ENCODE measurements around the gene C20orf173. TPM values are rescaled to one million over a fixed set of nuclear protein-coding genes. Genes with fewer than 3 reads are reported as not detected.
"Not testable (repeated sequence)": the region's sequence is repeated elsewhere in the genome, so short reads cannot be mapped to it uniquely, and the experiment has no call there.

C20orf173 gene
- polyA plus RNA-seq, 4 donors = not detected

GRCh38 chr20:35558451-35558850 lies 29.0 kb upstream of the C20orf173 start:
- DNase-seq = no peak
- Histone ChIP-seq H3K9me3 (ENCODE audit: control insufficient read depth in 2 of 2, insufficient read depth in 1 of 2, low read depth in 1 of 2, low read length in 1 of 2) (no peaks in the 10 kb centered on the region), H3K36me3 (ENCODE audit: control insufficient read depth in 3 of 3, insufficient read depth in 2 of 3, low read depth in 1 of 3, low read length in 3 of 3) (peaks cover 16 to 62% (median 18%) of the 10 kb centered on the region in 3 donors), H3K4me3 (ENCODE audit: low read depth in 1 of 3, low read length in 3 of 3) (no peak overlapping the region), H3K4me1 (ENCODE audit: control insufficient read depth in 3 of 3, insufficient read depth in 2 of 3, low read depth in 1 of 3, low read length in 2 of 3) (peaks cover 0 to 17% (median 0%) of the 10 kb centered on the region in 3 donors), H3K27me3 (ENCODE audit: control insufficient read depth in 3 of 3, insufficient read depth in 3 of 3, low read length in 3 of 3) (no peaks in the 10 kb centered on the region), H3K27ac (ENCODE audit: low read depth in 1 of 3, low read length in 2 of 3) (no peak overlapping the region)
- no peak for FAIRE-seq
- WGBS, 3 donors = 95 to 96% (median 96%) methylated on average over 4 of the region's 4 CpGs

- no peak overlapping the region for H3K4me3 ChIP-seq (ENCODE audit: low read depth in 1 of 3, low read length in 3 of 3)
- H3K36me3 ChIP-seq (ENCODE audit: control insufficient read depth in 3 of 3, insufficient read depth in 2 of 3, low read depth in 1 of 3, low read length in 3 of 3) = peaks cover 16 to 77% (median 20%) of the 10 kb centered on the region in 3 donors
- no peaks in the 10 kb centered on the region for H3K27me3 ChIP-seq (ENCODE audit: control insufficient read depth in 3 of 3, insufficient read depth in 3 of 3, low read length in 3 of 3)
- H3K27ac ChIP-seq (ENCODE audit: low read depth in 1 of 3, low read length in 2 of 3) = no peak overlapping the region
- WGBS, 3 donors = 96 to 98% (median 96%) methylated on average over 8 of the region's 8 CpGs
- no peaks in the 10 kb centered on the region for H3K9me3 ChIP-seq (ENCODE audit: control insufficient read depth in 2 of 2, insufficient read depth in 1 of 2, low read depth in 1 of 2, low read length in 1 of 2)
- DNase-seq (no peak), FAIRE-seq (no peak)
- peaks cover 0 to 17% (median 0%) of the 10 kb centered on the region in 3 donors for H3K4me1 ChIP-seq (ENCODE audit: control insufficient read depth in 3 of 3, insufficient read depth in 2 of 3, low read depth in 1 of 3, low read length in 2 of 3)
Measured at GRCh38 chr20:35556871-35557270, 27.4 kb upstream of the C20orf173 start.

- peaks cover 0 to 17% (median 0%) of the 10 kb centered on the region in 3 donors for H3K4me1 ChIP-seq (ENCODE audit: control insufficient read depth in 3 of 3, insufficient read depth in 2 of 3, low read depth in 1 of 3, low read length in 2 of 3)
- H3K27me3 ChIP-seq (ENCODE audit: control insufficient read depth in 3 of 3, insufficient read depth in 3 of 3, low read length in 3 of 3) = no peaks in the 10 kb centered on the region
- 96 to 98% (median 97%) methylated on average over 21 of the region's 21 CpGs for WGBS, 3 donors
- H3K36me3 ChIP-seq (ENCODE audit: control insufficient read depth in 3 of 3, insufficient read depth in 2 of 3, low read depth in 1 of 3, low read length in 3 of 3) = peaks cover 16 to 83% (median 27%) of the 10 kb centered on the region in 3 donors
- H3K4me3 ChIP-seq (ENCODE audit: low read depth in 1 of 3, low read length in 3 of 3) = no peak overlapping the region
- H3K27ac ChIP-seq (ENCODE audit: low read depth in 1 of 3, low read length in 2 of 3) = no peak overlapping the region
- no peak for FAIRE-seq
- no peaks in the 10 kb centered on the region for H3K9me3 ChIP-seq (ENCODE audit: control insufficient read depth in 2 of 2, insufficient read depth in 1 of 2, low read depth in 1 of 2, low read length in 1 of 2)
- no peak for DNase-seq
Measured at GRCh38 chr20:35555951-35556645, 26.6 kb upstream of the C20orf173 start.

DNA sequence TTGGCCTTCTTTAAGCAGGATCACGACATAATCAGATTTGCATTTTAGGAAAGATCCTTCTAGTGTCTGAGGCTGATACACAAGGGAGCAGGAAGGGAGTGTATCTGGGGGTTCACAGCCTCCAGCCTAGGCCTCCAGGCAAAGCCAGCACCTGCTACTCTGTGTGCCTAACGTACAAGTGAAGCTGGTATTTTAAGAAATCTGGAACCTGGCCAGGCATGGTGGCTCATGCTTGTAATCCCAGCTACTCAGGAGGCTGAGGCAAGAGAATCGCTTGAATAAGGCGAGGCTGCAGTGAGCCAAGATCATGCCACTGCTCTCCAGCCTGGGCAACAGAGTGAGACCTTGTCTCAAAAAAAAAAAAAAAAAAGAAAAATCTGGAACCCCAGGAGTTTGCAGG lies 26.0 kb upstream of the C20orf173 start:
- Histone ChIP-seq H3K4me1 (ENCODE audit: control insufficient read depth in 3 of 3, insufficient read depth in 2 of 3, low read depth in 1 of 3, low read length in 2 of 3) (peaks cover 0 to 17% (median 0%) of the 10 kb centered on the region in 3 donors), H3K36me3 (ENCODE audit: control insufficient read depth in 3 of 3, insufficient read depth in 2 of 3, low read depth in 1 of 3, low read length in 3 of 3) (peaks cover 18 to 90% (median 30%) of the 10 kb centered on the region in 3 donors)
- 77 to 86% (median 84%) methylated on average over 4 of the region's 4 CpGs for WGBS, 3 donors
- not testable (repeated sequence) for H3K4me3 ChIP-seq (ENCODE audit: low read depth in 1 of 3, low read length in 3 of 3); H3K27me3 ChIP-seq (ENCODE audit: control insufficient read depth in 3 of 3, insufficient read depth in 3 of 3, low read length in 3 of 3); FAIRE-seq; DNase-seq; H3K27ac ChIP-seq (ENCODE audit: low read depth in 1 of 3, low read length in 2 of 3); H3K9me3 ChIP-seq (ENCODE audit: control insufficient read depth in 2 of 2, insufficient read depth in 1 of 2, low read depth in 1 of 2, low read length in 1 of 2)

DNA sequence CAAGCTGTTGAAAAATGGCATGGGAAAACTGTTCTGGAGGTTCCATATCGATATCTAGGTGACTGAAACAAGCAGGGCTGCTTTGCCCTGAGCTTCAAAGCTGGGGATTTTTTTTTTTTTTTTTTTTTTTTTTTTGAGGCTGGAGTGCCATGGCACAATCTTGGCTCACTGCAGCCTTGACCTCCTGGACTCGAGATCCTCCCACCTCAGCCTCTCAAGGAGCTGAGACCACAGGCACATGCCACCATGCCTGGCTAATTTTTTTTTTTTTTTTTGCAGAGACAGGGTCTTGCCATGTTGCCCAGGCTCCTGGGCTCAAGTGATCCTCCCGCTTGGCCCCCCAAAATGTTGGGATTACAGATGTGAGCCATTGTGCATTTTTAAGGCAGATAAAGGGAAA lies 23.5 kb upstream of the C20orf173 start:
- 87 to 97% (median 93%) methylated on average over 3 of the region's 3 CpGs for WGBS, 3 donors
- DNase-seq = no peak
- no peaks in the 10 kb centered on the region for H3K9me3 ChIP-seq (ENCODE audit: control insufficient read depth in 2 of 2, insufficient read depth in 1 of 2, low read depth in 1 of 2, low read length in 1 of 2)
- no peak overlapping the region for H3K27ac ChIP-seq (ENCODE audit: low read depth in 1 of 3, low read length in 2 of 3)
- H3K4me3 ChIP-seq (ENCODE audit: low read depth in 1 of 3, low read length in 3 of 3) = no peak overlapping the region
- no peaks in the 10 kb centered on the region for H3K27me3 ChIP-seq (ENCODE audit: control insufficient read depth in 3 of 3, insufficient read depth in 3 of 3, low read length in 3 of 3)
- peaks cover 24 to 91% (median 35%) of the 10 kb centered on the region in 3 donors for H3K36me3 ChIP-seq (ENCODE audit: control insufficient read depth in 3 of 3, insufficient read depth in 2 of 3, low read depth in 1 of 3, low read length in 3 of 3)
- no peak for FAIRE-seq
- no peaks in the 10 kb centered on the region for H3K4me1 ChIP-seq (ENCODE audit: control insufficient read depth in 3 of 3, insufficient read depth in 2 of 3, low read depth in 1 of 3, low read length in 2 of 3)

DNA sequence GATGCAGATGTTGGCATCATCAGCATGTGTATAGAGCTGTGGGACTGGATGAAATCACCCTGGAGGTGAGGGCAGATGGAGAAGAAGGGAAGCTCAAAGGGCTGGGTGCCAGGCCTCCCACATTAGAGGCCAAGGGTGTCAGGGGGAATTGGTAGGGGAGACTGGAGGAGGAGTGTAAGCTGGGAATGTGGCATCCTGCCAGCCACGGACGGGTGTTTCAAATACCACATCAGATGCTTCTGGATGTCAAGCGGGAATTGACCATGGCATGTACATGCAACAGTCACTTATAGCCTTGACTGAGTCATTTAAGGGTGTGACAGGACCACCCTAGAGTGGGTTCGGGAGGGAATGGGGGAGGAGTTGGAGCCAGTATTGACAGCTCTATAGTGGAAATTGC lies 22.1 kb upstream of the C20orf173 start:
- Histone ChIP-seq H3K36me3 (ENCODE audit: control insufficient read depth in 3 of 3, insufficient read depth in 2 of 3, low read depth in 1 of 3, low read length in 3 of 3) (peaks cover 23 to 81% (median 38%) of the 10 kb centered on the region in 3 donors), H3K27ac (ENCODE audit: low read depth in 1 of 3, low read length in 2 of 3) (no peak overlapping the region), H3K9me3 (ENCODE audit: control insufficient read depth in 2 of 2, insufficient read depth in 1 of 2, low read depth in 1 of 2, low read length in 1 of 2) (no peaks in the 10 kb centered on the region), H3K4me3 (ENCODE audit: low read depth in 1 of 3, low read length in 3 of 3) (no peak overlapping the region), H3K4me1 (ENCODE audit: control insufficient read depth in 3 of 3, insufficient read depth in 2 of 3, low read depth in 1 of 3, low read length in 2 of 3) (no peaks in the 10 kb centered on the region), H3K27me3 (ENCODE audit: control insufficient read depth in 3 of 3, insufficient read depth in 3 of 3, low read length in 3 of 3) (no peaks in the 10 kb centered on the region)
- DNase-seq (no peak), FAIRE-seq (no peak)
- 66 to 100% (median 85%) methylated on average over 4 of the region's 4 CpGs for WGBS, 3 donors

GRCh38 chr20:35547329-35547728 lies 17.9 kb upstream of the C20orf173 start:
- Histone ChIP-seq H3K36me3 (ENCODE audit: control insufficient read depth in 3 of 3, insufficient read depth in 2 of 3, low read depth in 1 of 3, low read length in 3 of 3) (peaks cover 12 to 55% (median 25%) of the 10 kb centered on the region in 3 donors), H3K9me3 (ENCODE audit: control insufficient read depth in 2 of 2, insufficient read depth in 1 of 2, low read depth in 1 of 2, low read length in 1 of 2) (no peaks in the 10 kb centered on the region), H3K4me1 (ENCODE audit: control insufficient read depth in 3 of 3, insufficient read depth in 2 of 3, low read depth in 1 of 3, low read length in 2 of 3) (peaks cover 3 to 5% (median 4%) of the 10 kb centered on the region in 3 donors), H3K27me3 (ENCODE audit: control insufficient read depth in 3 of 3, insufficient read depth in 3 of 3, low read length in 3 of 3) (no peaks in the 10 kb centered on the region), H3K4me3 (ENCODE audit: low read depth in 1 of 3, low read length in 3 of 3) (no peak overlapping the region), H3K27ac (ENCODE audit: low read depth in 1 of 3, low read length in 2 of 3) (no peak overlapping the region)
- WGBS, 3 donors = 85 to 92% (median 89%) methylated on average over 8 to 9 of the region's 9 CpGs
- DNase-seq (no peak), FAIRE-seq (no peak)

GRCh38 chr20:35546127-35546526 lies 16.7 kb upstream of the C20orf173 start:
- no peak overlapping the region for H3K4me3 ChIP-seq (ENCODE audit: low read depth in 1 of 3, low read length in 3 of 3)
- H3K27me3 ChIP-seq (ENCODE audit: control insufficient read depth in 3 of 3, insufficient read depth in 3 of 3, low read length in 3 of 3) = no peaks in the 10 kb centered on the region
- no peak overlapping the region for H3K27ac ChIP-seq (ENCODE audit: low read depth in 1 of 3, low read length in 2 of 3)
- 81 to 88% (median 85%) methylated on average over 1 of the region's 1 CpG for WGBS, 3 donors
- no peaks in the 10 kb centered on the region for H3K9me3 ChIP-seq (ENCODE audit: control insufficient read depth in 2 of 2, insufficient read depth in 1 of 2, low read depth in 1 of 2, low read length in 1 of 2)
- peaks cover 3 to 11% (median 9%) of the 10 kb centered on the region in 3 donors for H3K4me1 ChIP-seq (ENCODE audit: control insufficient read depth in 3 of 3, insufficient read depth in 2 of 3, low read depth in 1 of 3, low read length in 2 of 3)
- H3K36me3 ChIP-seq (ENCODE audit: control insufficient read depth in 3 of 3, insufficient read depth in 2 of 3, low read depth in 1 of 3, low read length in 3 of 3) = peaks cover 12 to 45% (median 16%) of the 10 kb centered on the region in 3 donors
- DNase-seq (no peak), FAIRE-seq (no peak)

Data from small intestine (tissue), 7 donors.